Superior temporal gyrus (tissue), 1 donor: Measurements from ENCODE around the gene ZDHHC24.
"Not testable (repeated sequence)": the region's sequence is repeated elsewhere in the genome, so short reads cannot be mapped to it uniquely, and the experiment has no call there.

Experiments
- DNase-seq: peaks from one replicate; pipeline ENCODE4 v3.0.0-alpha.2; 2016; ENCODE audit errors: extremely low spot score

Gene ZDHHC24, protein sequence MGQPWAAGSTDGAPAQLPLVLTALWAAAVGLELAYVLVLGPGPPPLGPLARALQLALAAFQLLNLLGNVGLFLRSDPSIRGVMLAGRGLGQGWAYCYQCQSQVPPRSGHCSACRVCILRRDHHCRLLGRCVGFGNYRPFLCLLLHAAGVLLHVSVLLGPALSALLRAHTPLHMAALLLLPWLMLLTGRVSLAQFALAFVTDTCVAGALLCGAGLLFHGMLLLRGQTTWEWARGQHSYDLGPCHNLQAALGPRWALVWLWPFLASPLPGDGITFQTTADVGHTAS

DNA sequence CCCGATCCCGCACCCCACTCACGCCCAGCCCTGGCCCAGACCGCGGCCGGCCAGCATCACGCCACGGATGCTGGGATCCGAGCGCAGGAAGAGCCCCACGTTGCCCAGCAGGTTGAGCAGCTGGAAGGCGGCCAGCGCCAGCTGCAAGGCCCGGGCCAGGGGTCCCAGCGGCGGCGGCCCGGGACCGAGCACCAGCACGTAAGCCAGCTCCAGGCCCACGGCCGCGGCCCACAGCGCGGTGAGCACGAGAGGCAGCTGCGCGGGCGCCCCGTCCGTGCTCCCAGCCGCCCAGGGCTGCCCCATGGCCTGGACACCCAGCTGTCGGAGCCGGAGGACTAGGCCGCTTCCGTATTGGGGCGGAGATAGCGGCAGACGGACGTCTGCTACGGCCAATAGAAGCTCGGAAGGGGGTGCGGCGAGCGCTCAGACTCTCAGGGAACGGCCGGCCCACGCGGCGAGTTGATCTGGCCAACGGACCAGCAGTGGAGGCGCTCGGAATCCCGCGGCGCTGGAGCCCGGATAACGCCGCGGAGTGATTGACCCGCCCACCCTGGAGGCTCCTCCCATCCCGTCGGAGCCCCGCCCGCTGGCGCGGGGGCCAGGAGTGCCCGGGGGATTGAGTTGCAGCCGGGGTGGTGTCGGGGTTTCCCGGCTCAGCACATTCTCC, at the start of gene ZDHHC24:
Gene ZDHHC24 (minus strand): TSS at position 348 of the 667 bp plus-strand sequence. CDS start 45 bp downstream, at position 303.
- DNase-seq = peak; percentile 97

DNA sequence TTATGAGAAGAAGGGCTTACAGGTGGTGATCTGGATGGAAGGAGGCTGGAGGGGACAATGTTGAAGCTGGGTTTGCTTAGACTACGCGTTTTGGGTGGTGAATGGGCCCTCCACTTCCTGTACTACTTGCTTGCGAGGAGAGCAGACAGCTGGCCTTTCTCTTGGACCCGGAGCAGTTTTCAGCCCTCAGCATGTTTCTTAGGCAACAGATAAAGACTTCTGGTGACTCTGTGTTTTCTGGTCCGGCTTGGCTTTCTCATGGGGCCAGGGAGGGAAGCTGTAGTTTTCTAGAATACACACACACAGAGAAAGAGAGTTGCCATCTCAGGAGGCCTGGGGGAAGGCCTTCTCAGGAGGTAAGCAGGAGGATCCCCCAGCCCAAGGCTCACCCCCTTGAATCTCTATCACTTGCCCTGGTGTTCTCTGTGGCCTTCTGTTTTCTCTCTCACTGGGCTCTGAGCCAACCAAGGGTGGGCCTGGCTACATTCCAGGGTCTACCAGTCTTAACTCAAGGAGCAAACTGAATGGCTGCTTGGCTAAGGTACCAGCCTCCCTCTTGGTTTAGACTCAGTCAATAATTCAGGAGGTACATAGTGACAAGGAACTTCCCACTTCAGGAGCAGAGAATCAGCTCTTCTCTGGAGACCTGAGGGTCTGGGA, 49.5 kb upstream of the ZDHHC24 start:
- DNase-seq = peak; percentile 8

DNA sequence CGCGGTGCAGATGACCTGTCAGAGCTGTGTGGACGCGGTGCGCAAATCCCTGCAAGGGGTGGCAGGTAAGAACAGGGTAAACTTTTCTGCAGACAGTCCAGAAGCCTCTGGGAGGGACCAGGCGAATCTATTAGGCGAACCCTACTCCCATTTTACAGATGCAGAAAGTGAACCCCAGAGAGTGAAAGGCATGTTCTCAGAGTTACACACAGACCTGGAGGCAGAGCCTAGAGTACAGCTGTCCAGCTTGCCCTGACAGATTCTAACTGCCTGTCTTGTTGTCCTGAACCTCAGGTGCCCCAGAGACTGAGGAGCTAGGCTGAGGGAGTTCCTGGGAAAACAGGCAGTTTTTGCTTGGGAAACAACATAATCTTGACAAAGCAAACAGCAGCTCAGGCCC, 47.8 kb upstream of the ZDHHC24 start:
- DNase-seq = no peak

DNA sequence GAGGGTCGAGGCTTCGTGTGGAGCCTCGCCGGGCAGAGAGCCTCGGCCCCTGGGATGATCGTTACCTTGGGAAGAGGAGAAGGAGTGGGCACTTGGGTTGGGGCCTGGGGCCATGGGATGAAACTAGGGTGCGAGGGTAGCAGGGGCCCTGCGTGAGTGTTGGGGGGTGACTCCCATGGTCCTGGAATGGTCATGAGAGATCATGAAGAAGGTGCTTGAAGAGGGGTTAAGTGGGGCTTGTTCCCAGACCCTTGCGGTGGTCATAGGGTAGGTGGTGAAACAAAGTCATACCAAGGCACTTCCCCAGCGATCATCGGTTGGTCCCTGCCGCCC, 47.4 kb upstream of the ZDHHC24 start:
- no peak for DNase-seq

DNA sequence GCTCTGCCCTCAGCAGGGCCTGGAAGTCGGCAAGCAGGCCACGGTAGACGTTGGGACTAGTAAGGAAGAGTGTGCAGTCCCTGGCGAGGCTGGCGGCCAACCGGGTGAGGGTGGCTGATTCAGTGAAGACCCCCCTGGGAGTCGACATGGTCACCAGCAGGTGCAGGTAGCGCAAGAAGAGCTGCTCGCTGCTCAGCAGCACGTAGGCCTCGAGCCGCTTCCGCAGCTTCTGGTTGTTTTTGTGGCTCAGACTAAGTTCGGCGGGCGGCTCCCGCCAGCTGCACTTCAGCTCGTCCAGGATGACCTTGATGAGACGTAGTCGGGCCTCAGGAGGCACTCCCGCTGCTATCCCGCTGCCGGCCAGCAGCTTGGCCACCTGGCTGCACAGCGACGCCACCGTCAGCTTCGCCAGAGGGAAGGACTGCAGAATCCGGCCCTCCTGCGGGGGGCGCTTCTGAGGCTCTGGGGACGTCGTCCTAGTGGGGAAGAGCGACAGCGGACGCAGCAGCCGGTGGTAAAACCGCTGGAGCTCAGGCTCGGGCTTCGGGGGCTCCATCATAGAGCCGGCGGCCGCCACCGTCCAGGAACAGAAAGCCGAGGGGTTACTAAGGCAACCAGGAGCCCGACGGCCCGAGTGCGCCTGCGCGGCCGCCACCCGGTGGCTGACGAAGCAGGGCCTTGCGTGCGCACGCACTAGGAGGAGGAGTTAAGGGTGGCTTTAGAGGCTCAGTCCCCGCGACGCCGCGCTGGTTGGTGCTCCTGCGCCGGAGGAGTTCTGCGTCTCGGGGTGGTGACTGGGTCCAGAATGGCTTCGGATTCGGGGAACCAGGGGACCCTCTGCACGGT, 46.8 kb upstream of the ZDHHC24 start, which contains the start of the genes CCDC87 and CCS:
Gene CCDC87 (minus strand): TSS at position 607 of the 846 bp plus-strand sequence. CDS start 48 bp downstream, at position 559.
Gene CCS (plus strand): TSS at position 729 of the 846 bp plus-strand sequence. CDS start 77 bp downstream, at position 806.
- peak; percentile 96 for DNase-seq

DNA sequence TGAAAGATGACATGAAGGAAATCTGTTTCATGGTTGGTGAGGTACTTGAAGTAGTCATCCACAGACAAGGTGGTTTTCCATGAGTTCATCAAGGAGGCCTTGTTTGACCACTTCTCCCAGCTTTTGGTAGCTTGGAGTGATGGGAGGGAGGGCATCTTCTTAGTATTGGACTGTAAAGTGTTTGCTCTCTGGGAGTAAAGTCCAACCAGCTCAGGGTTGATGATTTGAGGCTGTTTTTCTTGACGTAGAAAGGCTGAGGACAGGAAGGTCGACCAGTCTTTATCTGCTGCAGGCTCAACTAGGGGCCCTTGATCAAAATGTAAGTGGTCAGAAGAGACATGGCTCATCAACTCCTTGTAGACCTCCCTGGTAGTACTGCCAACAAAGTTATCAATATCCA, 45.3 kb upstream of the ZDHHC24 start:
- no peak for DNase-seq

DNA sequence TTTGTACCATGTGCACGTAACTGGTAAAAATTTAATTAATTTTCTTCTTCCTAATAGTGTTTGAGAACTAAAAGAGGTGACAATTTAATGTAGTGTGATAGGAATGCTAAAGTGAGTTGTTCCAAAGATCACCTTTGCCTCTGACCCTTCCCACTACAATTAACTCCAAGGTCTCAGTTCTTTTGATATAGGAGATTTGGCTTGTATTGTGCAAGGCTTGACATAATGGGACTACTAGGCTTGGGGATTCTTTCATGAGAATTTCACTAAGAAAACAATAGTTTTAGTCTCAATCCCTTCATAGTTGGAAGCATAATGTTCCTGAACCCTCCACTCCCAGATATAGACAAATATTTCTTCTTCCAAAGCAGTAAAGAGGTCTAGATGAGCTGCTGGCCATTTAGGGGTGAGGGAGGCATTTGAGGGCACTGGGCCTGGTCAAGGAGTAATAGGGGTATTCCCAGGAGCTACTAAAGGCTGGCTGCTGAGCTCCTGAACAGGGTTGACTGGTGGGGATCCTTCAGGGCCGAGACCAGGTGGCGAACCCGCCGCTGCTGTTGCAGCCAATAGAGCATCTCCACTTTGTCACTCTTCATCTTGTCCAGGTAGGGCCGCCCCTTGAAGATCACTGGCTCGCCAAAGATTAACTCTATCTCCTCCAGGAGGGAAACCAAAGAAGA, 44.3 kb upstream of the ZDHHC24 start:
- no peak for DNase-seq

DNA sequence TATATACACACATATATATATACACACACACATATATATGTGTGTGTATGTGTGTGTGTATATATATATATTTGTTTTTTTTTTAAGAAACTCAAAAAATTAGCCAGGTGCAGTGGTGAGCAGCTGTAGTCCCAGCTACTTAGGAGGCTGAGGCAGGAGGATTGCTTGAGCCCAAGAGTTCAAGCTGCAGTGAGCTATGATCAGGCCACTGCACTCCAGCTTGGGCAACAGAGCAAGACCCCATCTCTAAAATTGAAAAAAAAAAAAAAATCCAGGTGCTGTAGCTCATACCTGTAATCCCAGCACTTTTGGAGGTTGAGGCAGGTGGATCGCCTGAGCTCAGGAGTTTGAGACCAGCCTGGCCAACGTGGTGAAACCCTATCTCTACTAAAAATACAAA, 43.5 kb upstream of the ZDHHC24 start:
- DNase-seq = not testable (repeated sequence)

DNA sequence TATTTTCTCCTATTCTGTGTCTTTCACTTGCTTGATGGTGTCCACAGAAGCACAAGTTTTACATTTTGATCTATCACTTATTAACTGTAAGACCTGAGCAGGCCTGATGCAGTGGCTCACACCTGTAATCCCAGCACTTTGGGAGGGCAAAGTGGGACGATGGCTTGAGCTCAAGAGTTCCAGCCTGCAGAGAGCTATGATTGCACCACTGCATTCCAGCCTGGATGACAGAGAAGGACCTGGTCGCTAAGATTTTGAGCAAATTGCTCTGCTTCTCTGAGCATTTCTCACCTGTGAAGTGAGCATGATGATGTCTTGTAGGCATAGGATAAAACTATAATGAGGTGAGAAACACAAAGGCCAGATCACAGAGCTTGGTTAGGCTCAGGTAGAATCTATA, 40.3 kb upstream of the ZDHHC24 start:
- DNase-seq = no peak

DNA sequence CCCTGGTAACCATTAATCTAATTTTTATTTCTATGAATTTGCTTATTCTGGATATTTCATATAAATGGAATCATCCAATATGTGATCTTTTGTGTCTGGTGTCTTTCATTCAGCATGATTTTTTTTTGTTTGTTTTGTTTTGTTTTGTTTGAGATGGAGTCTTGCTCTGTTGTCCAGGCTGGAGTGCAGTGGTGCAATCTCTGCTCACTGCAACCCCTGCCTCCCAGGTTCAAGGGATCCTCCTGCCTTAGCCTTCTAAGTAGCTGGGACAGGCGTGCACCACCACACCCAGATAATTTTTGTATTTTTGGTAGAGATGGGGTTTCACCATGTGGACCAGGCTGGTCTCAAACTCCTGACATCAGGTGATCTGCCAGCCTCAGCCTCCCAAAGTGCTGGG, 39.6 kb upstream of the ZDHHC24 start:
- not testable (repeated sequence) for DNase-seq

DNA sequence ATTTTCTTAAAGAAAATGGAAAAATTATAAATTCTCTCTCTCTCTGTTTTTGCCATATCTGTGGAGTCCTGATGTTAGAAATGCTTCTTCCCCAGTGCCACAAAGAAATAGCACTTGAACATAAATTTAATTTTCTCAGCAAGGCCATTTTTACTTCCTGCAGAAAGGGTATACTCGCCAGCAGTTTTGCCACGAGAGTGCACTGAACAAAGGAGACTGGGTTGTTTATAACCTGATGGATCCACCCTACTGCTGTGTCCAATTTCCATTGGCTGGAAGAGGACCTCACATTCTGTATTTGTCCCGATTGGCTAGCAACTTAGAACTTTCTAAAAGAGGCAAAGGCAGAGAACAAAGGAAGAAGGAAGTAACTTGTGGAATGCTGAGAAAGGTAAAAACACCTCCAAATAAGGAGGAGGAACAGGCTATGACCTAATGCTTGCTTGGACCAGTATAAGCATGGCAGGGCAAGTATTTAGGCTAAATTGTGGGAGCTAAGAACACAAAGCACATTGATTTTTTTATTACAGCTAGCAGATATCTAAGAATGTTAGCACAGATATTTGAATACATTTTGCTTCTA, 36.8 kb upstream of the ZDHHC24 start:
- DNase-seq = not testable (repeated sequence)

DNA sequence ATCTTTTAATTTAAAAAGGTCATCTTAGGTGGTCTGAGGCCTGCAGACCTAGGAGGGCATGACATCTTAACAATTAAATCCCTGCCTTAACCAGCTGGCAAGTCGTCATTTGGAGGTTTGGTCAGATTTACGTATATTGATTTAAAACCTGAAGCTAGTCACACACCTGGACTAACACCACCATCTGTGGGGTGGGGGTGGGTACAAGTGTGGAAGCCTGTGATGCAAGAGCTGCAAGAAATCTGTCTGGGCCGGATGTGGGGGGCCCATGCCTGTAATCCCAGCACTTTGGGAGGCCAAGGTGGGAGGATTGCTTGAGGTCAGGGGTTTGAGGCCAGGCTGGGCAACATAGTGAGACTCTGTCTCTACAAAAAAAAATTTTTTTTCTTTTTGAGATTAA, 35.4 kb upstream of the ZDHHC24 start:
- DNase-seq = no peak

DNA sequence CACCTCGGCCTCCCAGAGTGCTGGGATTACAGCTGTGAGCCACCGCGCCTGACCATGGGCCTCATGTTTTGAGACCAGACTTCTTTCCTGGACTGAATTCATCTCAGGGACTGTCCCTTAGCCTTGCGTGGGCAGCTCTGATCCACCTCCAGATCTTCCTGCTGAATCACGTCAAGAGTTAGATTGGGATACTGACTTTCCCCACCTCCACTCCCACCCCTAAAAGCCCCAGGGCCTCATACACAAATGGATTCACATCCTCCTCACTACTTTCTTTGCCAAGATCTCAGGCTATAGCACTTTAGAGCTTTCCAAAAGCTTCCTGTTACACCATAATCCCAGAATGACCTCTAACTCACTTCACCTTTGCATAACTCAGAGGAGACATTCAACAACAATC, 35.0 kb upstream of the ZDHHC24 start:
- no peak for DNase-seq

DNA sequence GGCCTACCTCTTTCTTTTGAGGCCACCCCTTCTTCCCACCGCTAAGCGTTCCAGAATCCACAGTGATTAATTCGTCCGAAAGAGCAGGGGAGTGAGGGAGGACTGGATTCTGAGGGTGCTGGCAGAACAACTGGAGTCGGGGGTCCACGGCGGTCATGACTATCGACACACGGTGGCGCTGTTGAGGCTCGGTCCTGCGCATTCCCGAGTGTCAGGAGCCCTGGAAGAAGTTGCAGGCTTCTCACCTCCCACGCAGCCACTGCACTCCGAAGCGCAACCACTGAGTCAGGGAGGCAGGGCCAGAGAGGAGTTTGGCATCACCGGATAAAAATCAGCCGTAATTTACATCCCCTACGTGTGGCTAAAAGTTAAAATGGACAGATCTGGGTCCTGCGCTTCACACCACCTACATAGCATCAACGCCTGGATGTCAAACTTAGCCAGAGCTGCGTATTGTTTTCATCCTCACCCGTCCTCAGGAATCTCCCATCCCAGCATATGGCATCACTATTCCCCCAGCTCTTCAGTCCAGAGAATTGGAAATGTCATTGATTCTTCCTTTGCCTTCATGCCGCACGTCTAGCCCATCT, 33.3 kb upstream of the ZDHHC24 start:
- peak; percentile 80 for DNase-seq

DNA sequence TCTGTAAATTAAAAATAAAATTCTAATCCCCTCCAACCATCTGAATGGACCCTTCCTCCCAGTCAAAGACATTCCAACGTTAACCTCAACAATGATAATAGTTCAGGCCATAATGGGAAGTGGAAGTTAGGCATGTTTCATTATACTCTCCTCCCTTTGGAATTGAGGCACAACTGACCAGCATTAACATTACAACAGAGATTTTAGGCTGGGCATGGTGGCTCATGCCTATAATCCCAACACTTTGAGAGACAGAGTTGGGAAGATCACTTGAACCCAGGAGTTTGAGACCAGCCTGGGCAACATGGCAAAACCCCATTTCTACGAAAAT, 25.0 kb upstream of the ZDHHC24 start:
- no peak for DNase-seq

DNA sequence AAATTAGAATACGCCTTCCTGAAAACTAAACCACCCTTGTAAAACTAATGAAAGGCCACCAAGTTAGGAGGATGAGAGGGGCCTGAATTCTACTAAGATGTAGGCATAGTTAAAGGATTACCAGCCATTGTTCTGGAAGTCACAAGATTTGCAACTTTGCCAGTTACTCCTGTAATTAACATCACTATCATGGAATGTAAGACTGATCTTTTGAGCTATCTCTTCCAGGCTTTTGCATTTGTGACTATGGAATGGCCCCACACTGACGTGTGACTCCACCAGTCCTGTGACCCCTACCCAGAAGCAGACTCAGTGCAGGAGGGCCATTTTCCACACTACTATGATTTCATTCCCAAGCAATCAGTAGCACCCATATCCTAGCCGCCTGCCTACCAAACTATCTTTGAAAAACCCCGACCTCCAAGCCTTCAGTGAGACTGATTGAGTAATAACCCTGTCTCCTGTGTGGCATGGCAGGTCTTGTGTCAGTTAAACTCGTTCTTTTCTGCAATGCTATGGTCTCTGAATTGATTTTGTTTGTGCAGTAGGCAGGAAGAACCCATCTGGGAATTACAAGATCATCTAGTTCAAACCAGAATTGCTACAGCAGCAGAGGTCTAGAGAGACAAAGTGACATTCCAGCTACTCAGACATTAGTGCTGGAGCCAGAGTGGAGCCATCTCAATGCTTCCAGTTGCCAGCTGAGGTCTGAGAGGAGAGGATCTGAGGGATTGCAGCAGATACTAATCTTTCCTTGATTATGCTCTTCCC, 24.4 kb upstream of the ZDHHC24 start:
- DNase-seq = no peak

DNA sequence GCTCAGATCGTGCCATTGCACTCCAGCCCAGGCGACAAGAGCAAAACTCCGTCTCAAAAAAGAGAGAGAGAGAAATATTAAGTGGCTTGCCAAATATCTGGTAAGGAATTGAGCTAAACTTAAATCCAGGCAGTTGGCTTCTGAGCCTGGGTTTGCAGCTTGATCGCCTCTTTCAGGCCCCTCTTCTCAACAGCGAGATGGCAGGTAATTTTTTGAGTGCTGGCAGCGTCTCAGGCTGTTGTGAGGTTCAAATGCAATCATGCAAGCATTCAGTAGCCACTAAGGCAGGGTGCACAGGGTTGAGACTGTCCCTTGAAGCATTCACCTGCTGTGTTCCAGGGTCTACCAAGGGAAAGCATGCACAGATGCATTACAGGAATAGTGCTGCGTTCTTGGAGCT, 23.2 kb upstream of the ZDHHC24 start:
- DNase-seq = no peak

DNA sequence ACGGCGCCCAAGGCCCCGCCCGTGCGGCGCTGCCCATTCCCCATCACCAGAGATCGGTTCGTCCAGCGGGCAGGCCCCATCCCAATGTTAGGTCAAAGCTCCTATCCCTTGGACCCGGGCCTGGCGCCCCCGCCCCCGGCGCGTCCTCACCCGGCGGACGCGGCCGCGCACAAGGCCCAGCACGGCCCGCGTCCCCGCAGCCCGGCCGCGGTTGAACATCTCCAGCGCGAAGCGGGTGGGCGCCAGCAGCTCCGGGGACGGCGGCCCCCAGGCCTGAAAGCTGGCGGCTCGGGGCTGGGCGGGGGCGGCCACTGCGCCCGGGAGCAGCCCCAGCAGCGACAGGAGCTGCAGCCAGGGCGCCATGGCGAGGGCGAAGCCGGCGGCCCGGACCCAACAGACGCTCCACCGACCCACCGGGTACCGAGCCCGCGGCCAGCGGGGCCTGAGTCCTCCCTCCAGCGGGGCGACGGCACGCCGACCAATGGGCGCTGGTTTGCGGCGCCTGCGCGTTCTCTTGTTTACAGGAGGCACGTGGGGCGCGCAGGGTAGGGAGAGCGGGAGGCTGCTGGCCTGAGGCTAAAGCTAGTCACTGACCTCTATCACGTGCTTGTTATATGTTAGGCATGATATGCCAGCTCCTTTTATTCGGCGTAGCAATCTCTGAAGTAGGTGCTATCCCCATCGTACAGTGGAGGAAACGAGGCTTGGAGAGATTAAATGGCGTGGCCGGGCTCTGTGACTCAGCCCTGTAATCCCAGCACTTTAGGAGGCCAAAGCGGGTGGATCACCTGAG, 22.5 kb upstream of the ZDHHC24 start, which contains the start of gene CTSF:
Gene CTSF (minus strand): TSS at position 483 of the 793 bp plus-strand sequence. CDS start 120 bp downstream, at position 363.
- DNase-seq = peak; percentile 97

DNA sequence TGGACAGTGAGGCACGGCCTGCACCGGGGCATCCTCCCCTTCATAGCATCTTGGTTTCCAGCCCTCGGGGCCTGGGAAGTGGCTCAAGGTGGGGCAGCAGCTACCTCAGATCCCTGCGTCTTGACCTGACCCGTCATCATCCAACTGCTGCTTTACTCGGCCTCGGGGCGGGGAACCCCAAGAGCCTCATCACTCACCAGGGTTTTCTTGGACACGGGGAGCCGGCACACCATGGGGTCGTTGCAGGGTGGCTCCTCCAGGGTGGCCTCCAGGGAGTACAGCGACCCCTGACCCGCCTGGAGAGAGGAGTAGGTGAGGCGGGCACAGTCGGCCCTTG, 21.9 kb upstream of the ZDHHC24 start:
- DNase-seq = no peak
